PC-3 (cell line): ENCODE results near the gene ITPRIP. TPM values are rescaled to one million over a fixed set of nuclear protein-coding genes. Genes with fewer than 3 reads are reported as not detected.

Source experiments
- ATAC-seq: fragments of 200-7000 bp; cut with Tn5 transposase; 2 replicates; pipeline ENCODE4 v1.9.1; 2020; ENCODE audit warnings: mild to moderate bottlenecking, moderate library complexity
- BruUV-seq: library from RNA; stranded (reverse); fragments of 400-500 nt; replicated peaks from 2 replicates; lab custom pipeline; 2021; lab: Mats Ljungman, UMichigan
- CTCF ChIA-PET: fragments of 300-600 bp; sonication (Branson Sonifier 250); formaldehyde crosslinking; loops from one replicate; lab custom pipeline; 2022; ENCODE audit warnings: antibody characterized with exemption; lab: Charles Lee
- POLR2A ChIA-PET: fragments of 300-600 bp; sonication (Branson Sonifier 250); formaldehyde crosslinking; loops from one replicate; lab custom pipeline; 2022; ENCODE audit warnings: antibody characterized with exemption; ENCODE audit not compliant: unreplicated experiment; lab: Charles Lee
- DNase-seq: peaks from one replicate; pipeline ENCODE4 v3.0.0-alpha.2; 2015
- H2AFZ ChIP-seq: fragments of 300-600 bp; sonication (generic); 2 replicates; pipeline ENCODE4 v1.6.0; 2016; ENCODE audit warnings: antibody characterized with exemption, low read length
- H3F3A ChIP-seq: fragments of 300-600 bp; sonication (generic); one replicate; pipeline ENCODE4 v1.6.0; 2017; ENCODE audit warnings: antibody characterized with exemption, low read length, control low read depth, mild to moderate bottlenecking; ENCODE audit not compliant: unreplicated experiment
- H3K27ac ChIP-seq: fragments of 300-600 bp; sonication (generic); 2 replicates; pipeline ENCODE4 v1.5.1; 2016; ENCODE audit warnings: mild to moderate bottlenecking, low read length
- H3K27me3 ChIP-seq: fragments of 300-600 bp; sonication (generic); 2 replicates; pipeline ENCODE4 v1.6.1; 2016; ENCODE audit warnings: low read length, mixed read lengths
- H3K36me3 ChIP-seq: fragments of 300-600 bp; sonication (generic); 2 replicates; pipeline ENCODE4 v1.6.1; 2016; ENCODE audit warnings: low read depth, mixed run types, low read length, mixed read lengths
- H3K4me1 ChIP-seq: fragments of 300-600 bp; sonication (generic); 2 replicates; pipeline ENCODE4 v1.5.1; 2016; ENCODE audit warnings: low read length; ENCODE audit not compliant: insufficient read depth
- H3K4me2 ChIP-seq: fragments of 300-600 bp; sonication (generic); 2 replicates; pipeline ENCODE4 v1.6.0; 2016; ENCODE audit warnings: low read length
- H3K4me3 ChIP-seq: fragments of 300-600 bp; sonication (generic); 2 replicates; pipeline ENCODE4 v1.5.1; 2016; ENCODE audit warnings: mild to moderate bottlenecking, low read length, mixed read lengths
- H3K79me2 ChIP-seq: fragments of 300-600 bp; sonication (generic); 2 replicates; pipeline ENCODE4 v1.6.1; 2017; ENCODE audit warnings: low read length, mixed read lengths
- H3K9ac ChIP-seq: fragments of 300-600 bp; sonication (generic); 2 replicates; pipeline ENCODE4 v1.6.0; 2016; ENCODE audit warnings: mild to moderate bottlenecking, low read length
- H3K9me2 ChIP-seq: fragments of 300-600 bp; sonication (generic); replicated peaks from 2 replicates; pipeline ENCODE4 v1.6.1; 2016; ENCODE audit warnings: mixed run types, low read length, mixed read lengths
- H3K9me3 ChIP-seq: fragments of 300-600 bp; sonication (generic); 2 replicates; pipeline ENCODE4 v1.6.1; 2016; ENCODE audit warnings: low read length, mixed read lengths
- H4K20me1 ChIP-seq: fragments of 300-600 bp; sonication (generic); 2 replicates; pipeline ENCODE4 v1.6.1; 2016; ENCODE audit warnings: low read length, mixed read lengths
- EZH2 ChIP-seq: fragments of 300-600 bp; sonication (generic); IDR thresholded peaks from one replicate; pipeline ENCODE4 v1.6.1; 2017; ENCODE audit warnings: antibody characterized with exemption, mild to moderate bottlenecking, low read length; ENCODE audit not compliant: unreplicated experiment
- EZH2phosphoT487 ChIP-seq: fragments of 300-600 bp; sonication (generic); IDR thresholded peaks from 2 replicates; pipeline ENCODE4 v1.6.1; 2018; ENCODE audit warnings: mild to moderate bottlenecking, antibody characterized with exemption, low read length, borderline replicate concordance
- intact Hi-C: fragments of 100-400 bp; cut with micrococcal nuclease; formaldehyde crosslinking; loops from 2 replicates; pipeline ENCODE4 v1.9.0; 2023
- total RNA-seq: library from RNA; depleted of rRNA; stranded (reverse); fragments of >200 nt; gene quantifications from 2 replicates; pipeline ENCODE4 v1.2.3, GENCODE V29; 2014
- TF ChIP-seq, protein P1 (sequence below): fragments of 300-600 bp; sonication (generic); conservative IDR thresholded peaks from 2 replicates; pipeline ENCODE4 v1.5.1; 2017; ENCODE audit warnings: antibody characterized with exemption, low read depth, mild to moderate bottlenecking, low read length

ITPRIP gene
- total RNA-seq, 1 experiment from 2014 or later, result 7.0 TPM

DNA sequence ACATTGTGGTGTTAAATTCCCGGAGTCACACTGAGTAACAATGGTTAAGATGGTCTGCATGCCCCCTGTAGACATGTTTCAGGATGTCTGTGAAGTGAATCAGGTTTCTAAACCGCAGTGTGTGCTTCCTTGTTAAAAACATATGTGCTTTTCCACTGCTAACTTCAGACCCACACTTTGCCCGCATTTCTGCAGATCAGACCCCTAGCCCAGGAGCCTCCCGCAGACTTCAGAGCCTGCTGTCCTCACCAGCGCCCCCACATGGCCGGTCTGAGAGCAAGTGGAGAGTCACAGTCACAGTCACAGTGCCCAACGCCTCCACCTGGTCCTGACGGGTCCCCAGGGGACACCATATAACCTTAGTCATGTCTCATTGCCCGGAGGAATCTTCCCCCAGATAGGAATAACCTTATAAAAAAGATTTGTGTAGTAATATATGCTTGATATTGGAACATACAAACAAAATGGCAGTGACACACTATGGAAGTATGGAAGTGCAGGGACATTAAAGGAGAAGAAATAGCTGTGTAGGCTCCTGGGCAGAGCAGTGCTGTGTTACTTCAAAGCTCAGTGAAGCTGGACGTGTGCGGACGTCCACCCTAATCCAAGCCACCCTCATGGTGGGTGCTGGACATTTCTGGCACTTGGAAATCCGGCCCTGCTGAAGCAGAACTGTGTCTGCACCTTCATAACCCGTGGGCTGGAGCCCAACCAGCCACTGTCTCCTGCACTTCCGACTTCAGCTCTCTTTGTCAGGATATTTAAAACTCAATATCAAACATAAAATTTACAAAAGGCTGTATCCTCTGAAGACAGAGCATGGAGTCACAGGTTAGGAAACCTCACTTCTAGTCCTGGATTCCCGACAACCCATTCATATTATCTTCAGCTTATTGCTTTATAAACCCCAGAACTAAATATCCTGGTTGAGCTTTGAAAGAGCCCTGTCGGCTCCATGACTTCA lies 40.3 kb downstream of the ITPRIP start:
- H3K9me2 ChIP-seq, result no peaks in the 10 kb centered on the region
- no peaks in the 10 kb centered on the region for H3K36me3 ChIP-seq
- no TSS peak for BruUV-seq
- ATAC-seq (no peak), DNase-seq (no peak)
- no peaks in the 10 kb centered on the region for H4K20me1 ChIP-seq
- no peak overlapping the region for H3K4me3 ChIP-seq
- no peaks in the 10 kb centered on the region for H3K9me3 ChIP-seq
- no peak overlapping the region for H3K4me2 ChIP-seq
- no peak overlapping the region for H2AFZ ChIP-seq
- H3K4me1 ChIP-seq, result peaks cover 18% of the 10 kb centered on the region
- no peak overlapping the region for H3K27ac ChIP-seq
- ChIA-PET POLR2A (no interaction called here), CTCF (no interaction called here)
- TF ChIP-seq, protein P1, sequence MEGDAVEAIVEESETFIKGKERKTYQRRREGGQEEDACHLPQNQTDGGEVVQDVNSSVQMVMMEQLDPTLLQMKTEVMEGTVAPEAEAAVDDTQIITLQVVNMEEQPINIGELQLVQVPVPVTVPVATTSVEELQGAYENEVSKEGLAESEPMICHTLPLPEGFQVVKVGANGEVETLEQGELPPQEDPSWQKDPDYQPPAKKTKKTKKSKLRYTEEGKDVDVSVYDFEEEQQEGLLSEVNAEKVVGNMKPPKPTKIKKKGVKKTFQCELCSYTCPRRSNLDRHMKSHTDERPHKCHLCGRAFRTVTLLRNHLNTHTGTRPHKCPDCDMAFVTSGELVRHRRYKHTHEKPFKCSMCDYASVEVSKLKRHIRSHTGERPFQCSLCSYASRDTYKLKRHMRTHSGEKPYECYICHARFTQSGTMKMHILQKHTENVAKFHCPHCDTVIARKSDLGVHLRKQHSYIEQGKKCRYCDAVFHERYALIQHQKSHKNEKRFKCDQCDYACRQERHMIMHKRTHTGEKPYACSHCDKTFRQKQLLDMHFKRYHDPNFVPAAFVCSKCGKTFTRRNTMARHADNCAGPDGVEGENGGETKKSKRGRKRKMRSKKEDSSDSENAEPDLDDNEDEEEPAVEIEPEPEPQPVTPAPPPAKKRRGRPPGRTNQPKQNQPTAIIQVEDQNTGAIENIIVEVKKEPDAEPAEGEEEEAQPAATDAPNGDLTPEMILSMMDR, result peak; percentile 55
- no peak for TF ChIP-seq EZH2phosphoT487
- no peak for TF ChIP-seq EZH2
- H3F3A ChIP-seq, result no peaks in the 10 kb centered on the region
- no peaks in the 10 kb centered on the region for H3K27me3 ChIP-seq
- no peaks in the 10 kb centered on the region for H3K79me2 ChIP-seq
- no peak overlapping the region for H3K9ac ChIP-seq
- intact Hi-C loops, result no loop called here

- Histone ChIP-seq H3K79me2 (no peaks in the 10 kb centered on the region), H3K4me1 (peaks cover 20% of the 10 kb centered on the region), H3K27me3 (no peaks in the 10 kb centered on the region), H2AFZ (no peak overlapping the region), H3K9me2 (no peaks in the 10 kb centered on the region), H3K36me3 (no peaks in the 10 kb centered on the region), H3F3A (no peaks in the 10 kb centered on the region), H3K4me3 (no peak overlapping the region), H3K27ac (no peak overlapping the region), H4K20me1 (no peaks in the 10 kb centered on the region), H3K4me2 (no peak overlapping the region), H3K9ac (no peak overlapping the region), H3K9me3 (no peaks in the 10 kb centered on the region)
- no peak for ATAC-seq
- CTCF ChIA-PET, result no interaction called here
- no TSS peak for BruUV-seq
- POLR2A ChIA-PET, result no interaction called here
- intact Hi-C loops, result no loop called here
- no peak for TF ChIP-seq EZH2
- TF ChIP-seq, protein P1, result no peak
- TF ChIP-seq EZH2phosphoT487, result no peak
- DNase-seq, result no peak
Observed at GRCh38 chr10:104296687-104297436, 41.4 kb downstream of the ITPRIP start.
